Cardiac muscle cell (in vitro differentiated cells and primary cell): ENCODE results near the gene TUBGCP5. TPM values are rescaled to one million over a fixed set of nuclear protein-coding genes. Genes with fewer than 3 reads are reported as not detected.

Source experiments
- DNase-seq, 2 donors: peaks; one replicate each; pipeline versions ENCODE4 v3.0.0 to v3.0.0-alpha.2; 2010 to 2017; ENCODE audit warnings: low read depth in 1 of 2, low spot score in 1 of 2
- H3K27ac ChIP-seq: fragments of 200-600 bp; sonication (generic); 2 replicates; pipeline ENCODE4 v1.5.1; 2016
- H3K27me3 ChIP-seq: fragments of 200-600 bp; sonication (generic); 2 replicates; pipeline ENCODE4 v1.6.0; 2016; ENCODE audit warnings: control low read depth
- H3K36me3 ChIP-seq: fragments of 200-600 bp; sonication (generic); 2 replicates; pipeline ENCODE4 v1.5.1; 2016; ENCODE audit warnings: control low read depth
- H3K4me1 ChIP-seq: fragments of 200-600 bp; sonication (generic); 2 replicates; pipeline ENCODE4 v1.8.1; 2017; ENCODE audit warnings: low read depth, mild to moderate bottlenecking, mixed run types
- H3K4me3 ChIP-seq: fragments of 200-600 bp; sonication (generic); 2 replicates; pipeline ENCODE4 v1.5.1; 2016; ENCODE audit warnings: mild to moderate bottlenecking
- H3K9me3 ChIP-seq: fragments of 200-600 bp; sonication (generic); 2 replicates; pipeline ENCODE4 v1.5.1; 2017; ENCODE audit warnings: low read depth, mild to moderate bottlenecking, control low read depth
- CTCF ChIP-seq: IDR thresholded peaks from 2 replicates; pipeline ENCODE4 v1.5.1; 2012; ENCODE audit warnings: low read depth, mild to moderate bottlenecking, low read length
- polyA plus RNA-seq: library from polyadenylated mRNA; unstranded; fragments of >200 nt; fragmentation: Nextera tagmentation; extraction: Ambion mirVana; gene quantifications from 2 replicates; pipeline ENCODE4 v1.2.1, GENCODE V29; 2016
- total RNA-seq: library from RNA; depleted of rRNA; stranded (reverse); fragments of >200 nt; gene quantifications from 2 replicates; pipeline ENCODE4 v1.2.3, GENCODE V29; 2016

TUBGCP5 gene
- total and polyA plus RNA-seq, 2 experiments from 2014 or later = 13.2 to 19.1 TPM

- no peak overlapping the region for H3K4me3 ChIP-seq
- TF ChIP-seq CTCF = no peak
- H3K9me3 ChIP-seq = no peaks in the 10 kb centered on the region
These were observed 26.5 kb upstream of the TUBGCP5 start for GRCh38 chr15:23065836-23066235.

GRCh38 chr15:23064156-23064555 lies 24.8 kb upstream of the TUBGCP5 start:
- Histone ChIP-seq H3K9me3 (no peaks in the 10 kb centered on the region), H3K4me3 (no peak overlapping the region), H3K36me3 (no peaks in the 10 kb centered on the region), H3K27ac (no peak overlapping the region), H3K27me3 (no peaks in the 10 kb centered on the region), H3K4me1 (no peaks in the 10 kb centered on the region)
- no peak for TF ChIP-seq CTCF
- DNase-seq = no peak

More at GRCh38 chr15:23065836-23066235, 26.5 kb upstream of the TUBGCP5 start:
- H3K27ac ChIP-seq = no peak overlapping the region
- H3K27me3 ChIP-seq = no peaks in the 10 kb centered on the region
- no peak for DNase-seq
- no peaks in the 10 kb centered on the region for H3K36me3 ChIP-seq
- H3K4me1 ChIP-seq = no peaks in the 10 kb centered on the region

- no peak for TF ChIP-seq CTCF
- no peak overlapping the region for H3K27ac ChIP-seq
- H3K4me1 ChIP-seq = no peaks in the 10 kb centered on the region
- H3K4me3 ChIP-seq = no peak overlapping the region
- no peaks in the 10 kb centered on the region for H3K36me3 ChIP-seq
- no peak for DNase-seq
- no peaks in the 10 kb centered on the region for H3K27me3 ChIP-seq
- H3K9me3 ChIP-seq = no peaks in the 10 kb centered on the region
These were observed 18.3 kb upstream of the TUBGCP5 start for GRCh38 chr15:23057707-23058106.

GRCh38 chr15:23055316-23055715 lies 15.9 kb upstream of the TUBGCP5 start:
- Histone ChIP-seq H3K4me3 (no peak overlapping the region), H3K27me3 (no peaks in the 10 kb centered on the region), H3K4me1 (no peaks in the 10 kb centered on the region), H3K9me3 (no peaks in the 10 kb centered on the region), H3K27ac (no peak overlapping the region), H3K36me3 (no peaks in the 10 kb centered on the region)
- no peak for DNase-seq
- TF ChIP-seq CTCF = no peak

- no peak for DNase-seq
- no peaks in the 10 kb centered on the region for H3K4me1 ChIP-seq
- TF ChIP-seq CTCF = no peak
- no peaks in the 10 kb centered on the region for H3K36me3 ChIP-seq
- H3K27ac ChIP-seq = no peak overlapping the region
- H3K4me3 ChIP-seq = no peak overlapping the region
- no peaks in the 10 kb centered on the region for H3K27me3 ChIP-seq
- no peaks in the 10 kb centered on the region for H3K9me3 ChIP-seq
These were observed 13.2 kb upstream of the TUBGCP5 start for GRCh38 chr15:23052522-23052921.

- H3K27ac ChIP-seq = no peak overlapping the region
- H3K9me3 ChIP-seq = no peaks in the 10 kb centered on the region
- no peak for DNase-seq
- H3K36me3 ChIP-seq = no peaks in the 10 kb centered on the region
- no peaks in the 10 kb centered on the region for H3K4me1 ChIP-seq
- no peak overlapping the region for H3K4me3 ChIP-seq
- H3K27me3 ChIP-seq = no peaks in the 10 kb centered on the region
- TF ChIP-seq CTCF = no peak
These were observed 11.3 kb upstream of the TUBGCP5 start for GRCh38 chr15:23050708-23051107.
